IgD-negative memory B cell (primary cell): ENCODE data around the gene TSPAN15. TPM values are rescaled to one million over a fixed set of nuclear protein-coding genes. Genes with fewer than 3 reads are reported as not detected.
"Not testable (repeated sequence)": the region's sequence is repeated elsewhere in the genome, so short reads cannot be mapped to it uniquely, and the experiment has no call there.

ENCODE experiments used
- H3K27ac Mint-ChIP-seq, 3 donors: one replicate each; pipeline ENCODE4 v1.8.0; 2020 to 2022; ENCODE audit warnings: mild to moderate bottlenecking in 3 of 3, mixed read lengths in 3 of 3, moderate library complexity in 1 of 3
- H3K27me3 Mint-ChIP-seq: one replicate; pipeline ENCODE4 v1.8.0; 2021; ENCODE audit warnings: mixed read lengths
- H3K36me3 Mint-ChIP-seq: one replicate; pipeline ENCODE4 v1.8.0; 2020; ENCODE audit warnings: mild to moderate bottlenecking, mixed read lengths
- H3K4me1 Mint-ChIP-seq, 3 donors: one replicate each; pipeline ENCODE4 v1.8.0; 2020 to 2022; ENCODE audit warnings: mixed read lengths in 3 of 3, mild to moderate bottlenecking in 1 of 3
- H3K4me3 Mint-ChIP-seq, 4 donors: one replicate each; pipeline ENCODE4 v1.8.0; 2020 to 2022; ENCODE audit warnings: mild to moderate bottlenecking in 4 of 4, mixed read lengths in 4 of 4, moderate library complexity in 3 of 4
- H3K9me3 Mint-ChIP-seq, 3 donors: one replicate each; pipeline ENCODE4 v1.8.0; 2020 to 2021; ENCODE audit warnings: mixed read lengths in 3 of 3, mild to moderate bottlenecking in 1 of 3
- polyA plus RNA-seq: library from polyadenylated mRNA; unstranded; fragments of 300-500 nt; fragmentation: Illumina TruSeq; gene quantifications from one replicate; pipeline ENCODE4 v1.2.3, GENCODE V29; 2021

The TSPAN15 gene
- polyA plus RNA-seq, 1 donor from 2014 or later: not detected

- H3K27ac Mint-ChIP-seq: peak overlapping the region in 2 of 3 donors; percentile 49 to 77
- H3K27me3 Mint-ChIP-seq: peaks cover 20% of the 10 kb centered on the region
- no peaks in the 10 kb centered on the region for H3K9me3 Mint-ChIP-seq
- peaks cover 0 to 6% (median 0%) of the 10 kb centered on the region in 3 donors for H3K4me1 Mint-ChIP-seq
- no peak overlapping the region for H3K4me3 Mint-ChIP-seq
- H3K36me3 Mint-ChIP-seq: no peaks in the 10 kb centered on the region
Observed at GRCh38 chr10:69473304-69473990, 22.2 kb downstream of the TSPAN15 start.

GRCh38 chr10:69474742-69475432 is 23.6 kb downstream of the TSPAN15 start:
- Mint-ChIP-seq H3K27me3 (peaks cover 20% of the 10 kb centered on the region), H3K36me3 (no peaks in the 10 kb centered on the region), H3K9me3 (no peaks in the 10 kb centered on the region), H3K4me1 (peaks cover 0 to 6% (median 0%) of the 10 kb centered on the region in 3 donors), H3K27ac (no peak overlapping the region), H3K4me3 (no peak overlapping the region)

GRCh38 chr10:69475433-69475830 is 24.2 kb downstream of the TSPAN15 start:
- Mint-ChIP-seq H3K27ac (peak overlapping the region in 1 of 3 donors; percentile 83), H3K9me3 (no peaks in the 10 kb centered on the region), H3K27me3 (peaks cover 20% of the 10 kb centered on the region)

GRCh38 chr10:69477968-69478597 is 26.8 kb downstream of the TSPAN15 start:
- H3K27ac Mint-ChIP-seq: no peak overlapping the region
- peaks cover 9% of the 10 kb centered on the region for H3K27me3 Mint-ChIP-seq
- no peak overlapping the region for H3K4me3 Mint-ChIP-seq

More at GRCh38 chr10:69475433-69475830, 24.2 kb downstream of the TSPAN15 start:
- H3K4me1 Mint-ChIP-seq: peaks cover 0 to 6% (median 0%) of the 10 kb centered on the region in 3 donors
- no peaks in the 10 kb centered on the region for H3K36me3 Mint-ChIP-seq
- H3K4me3 Mint-ChIP-seq: no peak overlapping the region

GRCh38 chr10:69479240-69480067 is 28.2 kb downstream of the TSPAN15 start:
- peaks cover 1% of the 10 kb centered on the region for H3K36me3 Mint-ChIP-seq
- H3K27ac Mint-ChIP-seq: no peak overlapping the region
- H3K27me3 Mint-ChIP-seq: peaks cover 7% of the 10 kb centered on the region

More at GRCh38 chr10:69477968-69478597, 26.8 kb downstream of the TSPAN15 start:
- Mint-ChIP-seq H3K36me3 (peaks cover 1% of the 10 kb centered on the region), H3K9me3 (no peaks in the 10 kb centered on the region), H3K4me1 (peaks cover 3 to 7% (median 5%) of the 10 kb centered on the region in 3 donors)

GRCh38 chr10:69480068-69480412 is 28.8 kb downstream of the TSPAN15 start:
- Mint-ChIP-seq H3K9me3 (no peaks in the 10 kb centered on the region), H3K4me1 (peaks cover 3 to 7% (median 5%) of the 10 kb centered on the region in 3 donors), H3K36me3 (peaks cover 1% of the 10 kb centered on the region), H3K27ac (no peak overlapping the region), H3K27me3 (peaks cover 5% of the 10 kb centered on the region), H3K4me3 (no peak overlapping the region)

More at GRCh38 chr10:69479240-69480067, 28.2 kb downstream of the TSPAN15 start:
- no peaks in the 10 kb centered on the region for H3K9me3 Mint-ChIP-seq
- no peak overlapping the region for H3K4me3 Mint-ChIP-seq
- peaks cover 3 to 7% (median 5%) of the 10 kb centered on the region in 3 donors for H3K4me1 Mint-ChIP-seq

GRCh38 chr10:69481305-69481704 is 30.0 kb downstream of the TSPAN15 start:
- Mint-ChIP-seq H3K36me3 (peaks cover 1% of the 10 kb centered on the region), H3K27me3 (peaks cover 8% of the 10 kb centered on the region), H3K27ac (no peak overlapping the region), H3K4me3 (no peak overlapping the region), H3K9me3 (no peaks in the 10 kb centered on the region), H3K4me1 (peaks cover 3 to 7% (median 5%) of the 10 kb centered on the region in 3 donors)

- Mint-ChIP-seq H3K27me3 (peaks cover 8% of the 10 kb centered on the region), H3K27ac (peak overlapping the region in 1 of 3 donors; percentile 35), H3K4me1 (peaks cover 3 to 7% (median 5%) of the 10 kb centered on the region in 3 donors)
Observed at GRCh38 chr10:69481811-69482524, 30.7 kb downstream of the TSPAN15 start.

GRCh38 chr10:69483963-69484362 is 32.7 kb downstream of the TSPAN15 start:
- Mint-ChIP-seq H3K27me3 (peaks cover 8% of the 10 kb centered on the region), H3K4me3 (no peak overlapping the region), H3K4me1 (peaks cover 3 to 7% (median 5%) of the 10 kb centered on the region in 3 donors), H3K27ac (no peak overlapping the region), H3K36me3 (peaks cover 3% of the 10 kb centered on the region), H3K9me3 (peaks cover 7 to 12% (median 11%) of the 10 kb centered on the region in 3 donors)

More at GRCh38 chr10:69481811-69482524, 30.7 kb downstream of the TSPAN15 start:
- Mint-ChIP-seq H3K9me3 (no peaks in the 10 kb centered on the region), H3K4me3 (no peak overlapping the region), H3K36me3 (peaks cover 1% of the 10 kb centered on the region)

- Mint-ChIP-seq H3K27ac (no peak overlapping the region), H3K4me3 (no peak overlapping the region), H3K4me1 (peaks cover 3 to 7% (median 5%) of the 10 kb centered on the region in 3 donors), H3K27me3 (peaks cover 8% of the 10 kb centered on the region), H3K9me3 (peaks cover 8 to 12% (median 11%) of the 10 kb centered on the region in 3 donors), H3K36me3 (peaks cover 3% of the 10 kb centered on the region)
Observed at GRCh38 chr10:69484736-69485135, 33.5 kb downstream of the TSPAN15 start.

- Mint-ChIP-seq H3K4me1 (no peaks in the 10 kb centered on the region), H3K27ac (no peak overlapping the region), H3K27me3 (peaks cover 11% of the 10 kb centered on the region), H3K4me3 (no peak overlapping the region), H3K36me3 (peaks cover 2% of the 10 kb centered on the region), H3K9me3 (peaks cover 8 to 12% (median 11%) of the 10 kb centered on the region in 3 donors)
Observed at GRCh38 chr10:69486922-69487730, 35.9 kb downstream of the TSPAN15 start.

GRCh38 chr10:69488149-69488844 is 37.0 kb downstream of the TSPAN15 start:
- H3K4me3 Mint-ChIP-seq, H3K4me1 Mint-ChIP-seq, H3K36me3 Mint-ChIP-seq, H3K27ac Mint-ChIP-seq: not testable (repeated sequence)
- peaks cover 11% of the 10 kb centered on the region for H3K27me3 Mint-ChIP-seq
- H3K9me3 Mint-ChIP-seq: peaks cover 8 to 12% (median 11%) of the 10 kb centered on the region in 3 donors

GRCh38 chr10:69488856-69489255 is 37.6 kb downstream of the TSPAN15 start:
- not testable (repeated sequence) for H3K4me3 Mint-ChIP-seq, H3K4me1 Mint-ChIP-seq

More at GRCh38 chr10:69488856-69489255, 37.6 kb downstream of the TSPAN15 start:
- H3K27me3 Mint-ChIP-seq, H3K27ac Mint-ChIP-seq, H3K36me3 Mint-ChIP-seq: not testable (repeated sequence)
- H3K9me3 Mint-ChIP-seq: peaks cover 8 to 12% (median 11%) of the 10 kb centered on the region in 3 donors
